ENCODE data around the gene ANXA8.
"Not testable (repeated sequence)": the region's sequence is repeated elsewhere in the genome, so short reads cannot be mapped to it uniquely, and the experiment has no call there.

ANXA8 gene

GRCh38 chr10:47483923-47484322 lies at the start of gene ANXA8:
ANXA8 (minus strand) TSS chr10:47484115; CDS start chr10:47483933, 182 bp downstream.
- DNase-seq = not testable (repeated sequence)

- not testable (repeated sequence) for DNase-seq
Observed at GRCh38 chr10:47523475-47523874, 39.6 kb upstream of the ANXA8 start, which contains the start of gene AGAP9. AGAP9 (minus strand) TSS chr10:47523638; CDS start chr10:47523526, 112 bp downstream.

GRCh38 chr10:47502313-47502712 lies 18.4 kb upstream of the ANXA8 start:
- not testable (repeated sequence) for DNase-seq

GRCh38 chr10:47494226-47494625 lies 10.3 kb upstream of the ANXA8 start:
- not testable (repeated sequence) for DNase-seq

GRCh38 chr10:47491600-47491999 lies 7.7 kb upstream of the ANXA8 start, which contains the start of gene FAM25G:
FAM25G (minus strand) TSS chr10:47491700; CDS start chr10:47491674, 26 bp downstream.
- DNase-seq = not testable (repeated sequence)

- DNase-seq = not testable (repeated sequence)
Observed at GRCh38 chr10:47489630-47490029, 5.7 kb upstream of the ANXA8 start.

GRCh38 chr10:47485943-47486342 lies 2.0 kb upstream of the ANXA8 start:
- not testable (repeated sequence) for DNase-seq

GRCh38 chr10:47484786-47485185 lies 871 bp upstream of the ANXA8 start:
- DNase-seq = not testable (repeated sequence)

- DNase-seq = not testable (repeated sequence)
Observed at GRCh38 chr10:47482367-47482766, 1.5 kb downstream of the ANXA8 start.

- DNase-seq = not testable (repeated sequence)
Observed at GRCh38 chr10:47481768-47482181, 2.1 kb downstream of the ANXA8 start.

GRCh38 chr10:47481182-47481766 lies 2.6 kb downstream of the ANXA8 start:
- DNase-seq = not testable (repeated sequence)

- not testable (repeated sequence) for DNase-seq
Observed at GRCh38 chr10:47480133-47480532, 3.8 kb downstream of the ANXA8 start.

GRCh38 chr10:47478114-47478513 lies 5.8 kb downstream of the ANXA8 start:
- DNase-seq = not testable (repeated sequence)

- not testable (repeated sequence) for DNase-seq
Observed at GRCh38 chr10:47477078-47477477, 6.8 kb downstream of the ANXA8 start.

GRCh38 chr10:47475101-47475500 lies 8.8 kb downstream of the ANXA8 start:
- DNase-seq = not testable (repeated sequence)

GRCh38 chr10:47473516-47473915 lies 10.4 kb downstream of the ANXA8 start:
- DNase-seq = not testable (repeated sequence)

GRCh38 chr10:47472647-47473046 lies 11.3 kb downstream of the ANXA8 start:
- DNase-seq = not testable (repeated sequence)

GRCh38 chr10:47472072-47472471 lies 11.8 kb downstream of the ANXA8 start:
- DNase-seq = not testable (repeated sequence)

GRCh38 chr10:47468731-47469528 lies 15.0 kb downstream of the ANXA8 start:
- DNase-seq = not testable (repeated sequence)

- DNase-seq = not testable (repeated sequence)
Observed at GRCh38 chr10:47467957-47468356, 16.0 kb downstream of the ANXA8 start.

GRCh38 chr10:47467458-47467857 lies 16.5 kb downstream of the ANXA8 start:
- not testable (repeated sequence) for DNase-seq

GRCh38 chr10:47465216-47465917 lies 18.5 kb downstream of the ANXA8 start:
- DNase-seq = not testable (repeated sequence)

Data from retina (tissue), 1 donor.